ENCODE results near the gene SLC9A2. TPM values are rescaled to one million over a fixed set of nuclear protein-coding genes. Genes with fewer than 3 reads are reported as not detected.

The SLC9A2 gene
- total RNA-seq, 1 experiment from 2014 or later, result 0.18 TPM

DNA sequence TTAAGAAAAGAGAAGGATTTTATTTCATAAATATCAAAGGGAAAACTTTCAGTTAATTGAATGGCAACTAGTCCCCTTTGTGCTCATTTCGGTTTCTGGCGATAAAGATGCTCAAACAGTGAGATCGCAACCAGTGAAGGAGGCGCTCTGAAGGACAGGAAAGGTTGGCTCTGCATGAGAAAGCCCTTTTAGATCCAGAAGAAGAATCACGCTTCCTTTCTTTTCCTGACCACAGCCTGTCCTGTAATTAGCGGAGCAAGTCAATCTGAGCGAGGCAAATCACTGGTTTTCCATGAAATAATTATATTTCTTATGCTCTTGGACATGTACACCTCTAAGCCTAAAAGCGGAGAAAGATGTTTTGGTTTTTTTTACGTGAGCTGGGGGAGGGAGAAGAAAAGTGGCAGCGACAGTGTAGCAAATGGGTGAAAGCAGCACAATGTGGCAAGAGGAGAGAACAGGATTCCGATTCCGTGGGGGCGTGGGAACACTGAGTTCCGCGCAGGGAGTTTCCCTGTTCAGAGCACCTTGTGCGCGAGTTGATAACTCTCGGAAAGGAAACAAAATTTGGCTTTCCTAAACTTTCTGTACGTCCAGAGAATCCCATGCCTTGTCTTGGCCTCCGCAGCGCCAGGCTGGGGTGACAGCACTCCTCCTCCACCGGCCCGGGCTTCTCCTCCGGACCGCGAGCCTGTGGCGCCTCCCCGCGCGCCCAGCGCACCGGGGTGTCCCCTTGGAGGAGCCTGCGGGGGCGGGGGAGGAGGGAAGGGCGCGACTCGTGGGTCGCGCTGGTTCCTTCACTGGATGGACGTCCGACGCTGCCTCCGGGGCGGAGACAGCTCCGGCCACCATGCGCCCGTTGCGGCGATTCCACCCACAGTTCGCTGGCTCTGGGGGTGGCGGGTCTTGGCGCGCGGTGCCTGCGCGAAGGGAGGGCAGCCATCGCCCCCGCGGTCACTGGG, 620 bp upstream of the SLC9A2 start:
- DNase-seq (ENCODE audit: low read depth), result no peak

GRCh38 chr2:102620332-102620731, 979 bp downstream of the SLC9A2 start:
- no peak for DNase-seq (ENCODE audit: low read depth)

- no peak for DNase-seq (ENCODE audit: low read depth)
Observed at GRCh38 chr2:102621630-102622029, 2.3 kb downstream of the SLC9A2 start.

- no peak for DNase-seq (ENCODE audit: low read depth)
Observed at GRCh38 chr2:102622646-102623045, 3.3 kb downstream of the SLC9A2 start.

DNA sequence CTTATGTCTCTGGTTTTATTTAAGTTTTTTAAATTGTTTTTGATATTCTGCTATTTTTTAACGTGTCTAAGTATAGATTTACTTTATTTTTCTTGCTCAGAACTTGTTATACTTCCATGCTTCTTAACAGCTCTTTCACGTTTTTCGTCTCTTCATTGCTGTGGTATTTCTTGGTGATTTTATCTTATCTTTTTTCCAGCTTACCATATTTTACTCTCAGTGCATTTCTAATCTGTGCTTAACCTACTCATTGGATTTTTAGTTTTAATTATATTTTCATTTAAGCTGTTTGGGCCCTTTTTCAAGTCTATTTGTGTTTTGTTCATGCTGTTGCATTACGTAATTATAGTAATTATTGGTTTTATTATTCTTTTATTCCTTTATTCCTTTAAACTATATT, 11.1 kb downstream of the SLC9A2 start:
- DNase-seq (ENCODE audit: low read depth), result no peak

DNA sequence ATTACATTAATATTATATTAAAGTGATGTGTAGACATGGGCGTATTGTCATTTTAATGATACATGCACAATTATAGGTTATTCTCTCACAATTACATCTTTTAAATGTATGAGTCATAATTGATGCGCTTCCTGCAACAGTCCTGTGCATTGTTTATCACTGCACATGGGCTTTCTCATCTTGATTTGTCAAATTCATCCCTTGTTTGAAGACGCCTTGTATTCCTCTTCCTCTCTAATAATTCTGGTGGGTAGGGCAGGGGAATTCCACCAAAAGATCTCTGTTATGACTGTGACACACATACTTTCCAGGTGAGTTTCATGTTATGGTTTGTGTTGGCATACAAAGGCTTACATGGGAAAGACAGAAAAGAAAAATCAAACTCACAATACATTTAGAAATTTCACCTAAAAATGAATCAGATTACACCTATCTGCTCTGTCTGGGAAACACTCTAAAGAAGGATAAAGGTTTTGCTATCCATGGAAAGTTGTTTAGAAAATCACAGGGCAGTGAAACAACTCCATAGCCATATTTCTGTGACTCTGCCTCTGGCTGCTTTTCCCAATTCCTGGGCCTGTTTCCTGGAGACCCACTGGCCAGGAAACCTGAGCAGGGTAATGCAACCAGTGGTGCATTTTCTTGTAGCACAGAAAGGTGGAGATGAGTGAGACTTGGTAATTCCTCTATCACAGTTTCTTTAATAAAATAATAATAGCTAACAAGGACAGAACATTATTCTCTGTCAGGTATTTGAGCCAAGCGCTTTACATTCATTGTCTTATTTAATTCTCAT, 13.2 kb downstream of the SLC9A2 start:
- peak; percentile 25 for DNase-seq (ENCODE audit: low read depth)

DNA sequence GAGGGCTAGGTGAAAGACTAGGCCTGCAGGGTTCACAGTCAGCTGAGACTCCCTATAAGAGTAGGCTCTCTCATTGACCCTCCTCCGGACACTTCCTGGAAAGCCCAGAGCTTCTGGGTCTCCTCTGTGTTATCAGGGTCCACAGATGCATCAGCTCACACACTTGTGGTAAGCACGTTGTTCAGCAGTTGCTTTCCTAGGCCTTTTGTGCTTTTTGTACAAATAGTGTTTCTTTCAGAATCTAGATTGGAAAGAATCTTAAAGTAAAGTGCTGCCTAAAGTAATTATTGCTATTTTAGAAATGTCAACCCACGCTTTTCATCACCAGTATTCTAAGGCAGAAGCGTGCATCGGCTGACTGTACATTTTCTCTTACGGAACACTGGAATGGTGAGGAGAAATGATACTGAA, 15.5 kb downstream of the SLC9A2 start:
- no peak for DNase-seq (ENCODE audit: low read depth)

GRCh38 chr2:102635317-102635716, 16.0 kb downstream of the SLC9A2 start:
- no peak for DNase-seq (ENCODE audit: low read depth)

- no peak for DNase-seq (ENCODE audit: low read depth)
Observed at GRCh38 chr2:102636283-102636907, 17.0 kb downstream of the SLC9A2 start.

DNA sequence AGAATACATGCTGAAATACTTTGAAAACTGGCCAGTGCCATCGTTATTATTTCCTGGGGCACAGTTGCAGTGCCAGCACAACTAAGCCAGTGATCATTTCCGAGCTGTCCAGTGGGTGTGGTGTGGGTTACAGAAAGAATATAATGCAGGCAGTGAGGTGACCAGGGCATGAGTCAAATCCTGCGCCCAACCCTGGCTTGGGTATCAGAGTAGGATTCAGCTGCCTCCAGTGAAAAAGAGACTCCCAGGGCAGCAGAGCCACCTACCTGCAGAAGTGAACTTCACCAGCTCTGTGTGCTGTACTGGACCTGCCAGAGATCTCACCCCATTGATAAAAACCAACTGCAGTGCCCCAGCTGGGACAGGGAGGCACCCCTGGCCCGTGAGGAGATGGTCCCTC, 18.0 kb downstream of the SLC9A2 start:
- peak; percentile 69 for DNase-seq (ENCODE audit: low read depth)

GRCh38 chr2:102639429-102639828, 20.1 kb downstream of the SLC9A2 start:
- DNase-seq (ENCODE audit: low read depth), result no peak

GRCh38 chr2:102652126-102652525, 32.8 kb downstream of the SLC9A2 start:
- no peak for DNase-seq (ENCODE audit: low read depth)

- DNase-seq (ENCODE audit: low read depth), result peak; percentile 40
Observed at GRCh38 chr2:102657770-102658169, 38.4 kb downstream of the SLC9A2 start.

DNA sequence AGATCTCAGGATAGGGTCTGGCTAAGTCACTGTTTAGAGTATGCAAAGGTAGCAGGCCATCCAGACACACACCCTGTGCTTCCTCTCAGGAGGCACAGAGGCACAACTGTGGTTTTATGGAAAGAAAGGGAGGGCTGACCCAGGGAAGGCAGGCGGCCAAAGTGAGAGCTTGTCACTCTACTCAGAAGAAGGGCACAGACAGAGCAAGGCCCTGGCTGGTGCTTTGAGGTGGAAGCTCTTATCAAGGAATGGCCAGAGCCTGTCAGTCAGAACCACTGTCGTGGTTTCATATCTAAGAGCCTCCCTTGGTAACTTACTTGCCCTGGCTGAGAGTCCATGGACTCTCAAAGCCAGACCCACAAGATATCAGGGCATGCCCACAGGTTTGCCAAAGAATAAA, 40.7 kb downstream of the SLC9A2 start:
- no peak for DNase-seq (ENCODE audit: low read depth)

DNA sequence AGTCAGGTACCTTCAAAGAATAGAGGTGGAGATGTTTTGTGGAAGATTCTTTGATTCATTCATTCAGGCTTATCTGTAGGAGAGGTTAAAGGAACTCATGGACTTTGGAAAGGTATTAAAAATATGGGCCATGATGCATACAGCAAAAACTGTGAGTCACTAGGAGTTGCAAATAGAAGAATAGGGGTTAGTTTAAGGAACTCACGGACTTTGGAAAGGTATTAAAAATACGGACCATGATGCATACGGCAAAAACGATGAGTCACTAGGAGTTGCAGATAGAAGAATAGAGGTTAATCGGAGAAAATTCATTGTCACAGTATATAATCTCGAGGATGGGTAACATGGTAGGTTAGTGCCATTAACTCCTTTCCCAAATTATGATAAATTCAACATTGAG, 41.2 kb downstream of the SLC9A2 start:
- DNase-seq (ENCODE audit: low read depth), result peak; percentile 33

GRCh38 chr2:102661846-102662245, 42.5 kb downstream of the SLC9A2 start:
- DNase-seq (ENCODE audit: low read depth), result no peak

- DNase-seq (ENCODE audit: low read depth), result no peak
Observed at GRCh38 chr2:102662833-102663232, 43.5 kb downstream of the SLC9A2 start.

DNA sequence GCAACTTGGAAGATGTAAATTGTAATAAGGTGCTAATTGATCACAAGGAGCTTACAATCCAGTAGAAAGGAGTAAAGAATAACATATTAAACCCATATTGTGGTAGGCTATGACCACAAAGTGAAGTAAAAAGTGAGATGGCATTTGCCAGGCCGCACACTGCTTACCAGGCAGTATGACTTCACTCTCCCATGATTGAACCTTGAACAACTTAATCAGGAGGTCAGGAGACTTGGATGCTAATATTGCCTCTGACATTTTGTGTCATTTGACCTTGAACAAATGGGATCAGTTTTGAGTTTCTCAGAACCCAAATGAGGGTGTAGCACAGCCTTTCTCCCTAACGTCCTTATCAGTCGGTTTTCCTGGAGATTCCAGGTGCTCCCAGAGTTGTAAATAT, 44.0 kb downstream of the SLC9A2 start:
- no peak for DNase-seq (ENCODE audit: low read depth)

DNA sequence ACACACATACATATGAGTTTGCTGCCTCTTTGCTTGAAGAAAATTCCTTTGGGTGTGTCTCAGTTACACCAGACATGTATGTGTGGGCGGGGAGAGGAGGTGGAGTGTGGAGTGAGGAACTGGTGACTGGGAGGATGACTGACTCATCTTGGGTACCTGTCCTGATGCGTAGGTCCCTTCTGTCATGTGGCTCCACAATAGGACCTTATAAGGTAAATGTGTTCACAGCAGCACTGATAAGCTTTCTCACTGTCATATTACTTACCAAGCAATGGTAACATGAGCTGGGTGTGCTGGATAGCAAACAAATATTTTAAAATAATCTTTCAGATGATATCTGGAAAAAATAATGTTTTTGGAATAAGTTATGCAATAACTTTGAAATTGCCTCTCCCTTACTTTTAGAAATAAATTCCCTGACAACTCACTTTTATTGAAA, 45.1 kb downstream of the SLC9A2 start:
- DNase-seq (ENCODE audit: low read depth), result peak; percentile 67

- DNase-seq (ENCODE audit: low read depth), result no peak
Observed at GRCh38 chr2:102667072-102667471, 47.7 kb downstream of the SLC9A2 start.

DNA sequence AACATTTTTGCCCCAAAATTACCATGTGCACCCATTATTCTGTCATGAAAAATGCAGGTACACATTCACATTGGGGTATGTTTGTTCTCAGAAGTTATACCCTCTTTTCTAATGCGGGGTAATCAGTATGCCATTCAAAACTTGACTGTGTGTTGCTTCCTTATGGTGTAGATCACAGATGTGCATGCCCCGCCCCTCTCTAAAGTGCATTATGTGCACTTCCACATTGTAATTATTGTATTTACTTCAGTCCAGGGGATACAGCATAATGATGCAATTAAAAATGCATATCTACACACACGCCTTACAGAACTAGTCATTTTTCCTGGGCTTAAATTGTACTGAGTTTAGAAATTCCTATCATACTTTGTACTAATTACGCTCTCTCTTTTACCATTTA, 48.8 kb downstream of the SLC9A2 start:
- DNase-seq (ENCODE audit: low read depth), result no peak

- no peak for DNase-seq (ENCODE audit: low read depth)
Observed at GRCh38 chr2:102669401-102669800, 50.0 kb downstream of the SLC9A2 start.

All from HT1080 (cell line).